ENCODE results near the gene RALGPS1. TPM values are rescaled to one million over a fixed set of nuclear protein-coding genes. Genes with fewer than 3 reads are reported as not detected.

RALGPS1 gene
- total RNA-seq, 2 experiments from 2014 or later, result 4.8 to 5.1 TPM

DNA sequence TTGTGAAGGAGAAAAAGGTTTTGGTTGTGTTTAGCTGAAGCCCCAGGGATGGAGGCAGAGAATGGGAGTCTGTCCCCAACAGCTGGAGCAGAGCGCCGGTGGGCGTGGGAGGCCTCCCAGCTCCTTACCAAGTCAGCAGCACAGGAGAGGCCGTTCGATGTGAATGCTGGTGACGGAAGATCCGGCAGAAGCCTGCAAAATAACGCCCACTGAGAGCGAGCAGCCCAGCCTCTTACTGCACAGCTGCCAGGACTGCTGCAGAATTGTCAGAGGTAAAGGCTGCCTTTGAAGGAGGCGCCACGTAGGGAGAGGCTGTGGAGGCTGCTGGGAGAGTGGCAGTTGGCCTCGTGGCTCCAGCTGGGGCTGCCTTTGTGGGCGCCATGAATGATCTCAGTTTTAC is 181.6 kb downstream of the RALGPS1 start:
- DNase-seq (no peak), ATAC-seq (ENCODE audit: low read depth) (no peak)
- no peaks in the 10 kb centered on the region for H3K4me1 Mint-ChIP-seq
- no peak overlapping the region for H3K4me3 Mint-ChIP-seq
- no peaks in the 10 kb centered on the region for H3K9me3 Mint-ChIP-seq
- no peak overlapping the region for H3K27ac Mint-ChIP-seq
- H3K36me3 Mint-ChIP-seq, result no peaks in the 10 kb centered on the region
- POLR2A ChIA-PET, result no interaction called here
- H3K27me3 Mint-ChIP-seq, result peaks cover 10% of the 10 kb centered on the region

DNA sequence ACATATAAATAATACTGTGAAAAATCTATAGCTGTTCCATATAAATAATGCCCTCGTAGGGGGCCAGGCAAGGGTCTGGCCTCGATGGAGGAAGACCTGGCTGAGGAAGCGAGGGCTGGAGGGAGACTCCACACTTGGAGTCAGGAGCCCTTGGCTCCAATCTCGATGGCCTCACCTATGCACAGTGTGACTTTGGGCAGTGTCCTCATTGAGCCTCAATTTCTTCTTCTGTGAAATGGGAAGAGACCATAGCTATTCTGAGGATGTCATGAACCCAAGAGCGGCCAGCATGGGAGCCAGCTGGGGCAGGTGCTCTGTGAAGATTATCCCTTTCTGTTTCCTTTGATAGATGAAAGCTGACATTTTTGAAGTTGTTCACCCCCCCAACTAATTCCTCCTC is 183.1 kb downstream of the RALGPS1 start:
- H3K9me3 Mint-ChIP-seq, result no peaks in the 10 kb centered on the region

DNA sequence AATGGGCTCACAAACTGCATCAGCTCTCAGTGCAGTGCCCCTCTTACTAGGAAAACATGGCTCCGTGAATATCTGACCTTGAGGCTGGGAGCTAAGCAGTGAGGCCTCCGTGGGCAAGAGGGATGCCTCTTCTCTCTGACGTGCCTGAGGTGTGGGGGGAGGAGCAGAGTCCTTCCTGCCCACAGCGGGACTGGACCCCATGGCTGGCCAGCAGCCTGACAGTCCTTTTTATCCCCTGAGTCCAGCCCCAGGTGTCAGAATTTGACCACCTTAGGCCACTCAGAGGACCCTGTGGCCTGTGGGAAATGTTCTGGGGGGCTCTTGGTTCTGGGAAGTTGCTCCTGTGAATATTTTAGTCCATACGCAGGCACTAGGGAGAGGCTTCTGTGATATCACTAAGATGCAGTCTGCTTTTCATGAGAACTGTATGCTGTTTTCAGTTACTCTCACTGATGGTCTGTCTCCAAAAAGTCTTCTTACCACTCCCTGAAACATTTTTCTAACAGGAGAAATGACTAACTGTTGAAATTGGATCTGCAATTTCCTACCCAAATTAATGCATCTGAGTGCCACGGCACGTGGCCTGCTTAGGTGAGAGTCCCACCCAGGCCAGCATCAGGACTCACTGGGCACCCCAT is 184.5 kb downstream of the RALGPS1 start:
- POLR2A ChIA-PET, result no interaction called here
- ATAC-seq (ENCODE audit: low read depth), result no peak
- no peak for DNase-seq
- Mint-ChIP-seq H3K36me3 (no peaks in the 10 kb centered on the region), H3K27me3 (peaks cover 10% of the 10 kb centered on the region), H3K27ac (no peak overlapping the region), H3K4me3 (no peak overlapping the region), H3K4me1 (no peaks in the 10 kb centered on the region), H3K9me3 (no peaks in the 10 kb centered on the region)

More for the DNA sequence above, 183.1 kb downstream of the RALGPS1 start:
- no peaks in the 10 kb centered on the region for H3K36me3 Mint-ChIP-seq
- no peaks in the 10 kb centered on the region for H3K4me1 Mint-ChIP-seq
- no peak for ATAC-seq (ENCODE audit: low read depth)
- no peak for DNase-seq
- POLR2A ChIA-PET, result no interaction called here
- H3K4me3 Mint-ChIP-seq, result no peak overlapping the region
- H3K27me3 Mint-ChIP-seq, result peaks cover 10% of the 10 kb centered on the region
- no peak overlapping the region for H3K27ac Mint-ChIP-seq

DNA sequence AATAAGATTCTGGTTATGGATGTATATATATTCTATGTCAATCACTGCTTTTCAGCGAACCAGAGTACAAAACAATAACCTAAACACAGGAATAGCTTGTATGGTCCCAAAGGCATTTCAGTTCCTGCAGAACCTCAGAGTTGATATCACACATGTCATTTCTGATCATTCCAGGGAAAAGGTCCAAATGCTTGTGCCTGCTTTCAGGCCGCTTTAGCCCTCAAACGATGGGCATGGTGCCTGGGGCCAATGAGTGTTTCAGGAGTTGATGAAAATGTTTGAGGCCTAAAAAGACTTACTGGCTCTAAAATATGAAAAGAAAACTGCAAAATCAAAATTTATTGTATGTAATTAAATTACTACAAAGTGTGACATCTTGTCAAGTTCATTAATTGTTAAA is 185.1 kb downstream of the RALGPS1 start:
- Mint-ChIP-seq H3K4me3 (no peak overlapping the region), H3K27ac (no peak overlapping the region), H3K36me3 (no peaks in the 10 kb centered on the region), H3K4me1 (no peaks in the 10 kb centered on the region), H3K27me3 (peaks cover 10% of the 10 kb centered on the region), H3K9me3 (no peaks in the 10 kb centered on the region)
- DNase-seq, result no peak
- POLR2A ChIA-PET, result no interaction called here
- ATAC-seq (ENCODE audit: low read depth), result no peak

DNA sequence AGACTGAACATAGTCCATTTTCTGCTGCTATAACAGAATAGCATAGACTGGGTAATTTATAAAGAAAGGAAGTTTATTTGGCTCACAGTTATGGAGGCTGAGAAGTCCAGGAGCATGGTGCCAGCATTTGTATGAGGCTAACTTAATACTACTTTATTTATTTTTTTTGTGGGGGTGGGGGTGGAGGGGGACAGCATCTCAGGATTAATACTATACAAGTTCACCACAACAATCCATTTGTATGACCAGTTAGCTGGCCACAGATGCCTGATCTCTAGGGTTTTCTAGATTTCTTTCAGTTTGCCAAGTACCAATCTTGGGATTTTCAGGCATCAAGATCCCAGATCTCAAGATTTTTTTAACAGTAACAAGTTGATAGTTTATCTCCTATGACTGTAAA is 187.6 kb downstream of the RALGPS1 start:
- Mint-ChIP-seq H3K27me3 (peaks cover 4% of the 10 kb centered on the region), H3K27ac (no peak overlapping the region), H3K36me3 (no peaks in the 10 kb centered on the region), H3K9me3 (no peaks in the 10 kb centered on the region), H3K4me1 (no peaks in the 10 kb centered on the region), H3K4me3 (no peak overlapping the region)
- no peak for DNase-seq
- ATAC-seq (ENCODE audit: low read depth), result no peak
- POLR2A ChIA-PET, result no interaction called here

DNA sequence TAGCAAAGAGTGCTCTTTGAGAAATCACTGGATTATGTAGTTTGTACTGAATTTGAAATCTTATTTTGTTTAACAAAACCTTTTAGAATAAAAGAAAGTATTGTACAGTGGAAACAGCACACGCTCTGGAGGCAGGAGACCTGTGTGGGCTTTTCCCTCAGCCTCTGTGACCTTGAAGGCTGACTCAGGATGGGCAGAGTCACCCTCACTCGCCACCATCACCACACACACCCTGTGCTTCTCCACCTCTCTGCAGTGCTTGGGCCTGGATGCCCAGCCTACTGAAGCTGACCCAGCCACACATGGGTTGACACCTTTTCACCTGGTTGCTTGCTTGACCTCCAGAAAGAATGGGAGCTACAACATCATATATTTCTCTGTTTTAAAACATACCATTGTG is 188.2 kb downstream of the RALGPS1 start:
- H3K4me1 Mint-ChIP-seq, result no peaks in the 10 kb centered on the region
- no peaks in the 10 kb centered on the region for H3K36me3 Mint-ChIP-seq
- H3K27me3 Mint-ChIP-seq, result peaks cover 2% of the 10 kb centered on the region
- POLR2A ChIA-PET, result no interaction called here
- H3K27ac Mint-ChIP-seq, result no peak overlapping the region
- no peak for ATAC-seq (ENCODE audit: low read depth)
- no peak overlapping the region for H3K4me3 Mint-ChIP-seq
- no peaks in the 10 kb centered on the region for H3K9me3 Mint-ChIP-seq
- no peak for DNase-seq

DNA sequence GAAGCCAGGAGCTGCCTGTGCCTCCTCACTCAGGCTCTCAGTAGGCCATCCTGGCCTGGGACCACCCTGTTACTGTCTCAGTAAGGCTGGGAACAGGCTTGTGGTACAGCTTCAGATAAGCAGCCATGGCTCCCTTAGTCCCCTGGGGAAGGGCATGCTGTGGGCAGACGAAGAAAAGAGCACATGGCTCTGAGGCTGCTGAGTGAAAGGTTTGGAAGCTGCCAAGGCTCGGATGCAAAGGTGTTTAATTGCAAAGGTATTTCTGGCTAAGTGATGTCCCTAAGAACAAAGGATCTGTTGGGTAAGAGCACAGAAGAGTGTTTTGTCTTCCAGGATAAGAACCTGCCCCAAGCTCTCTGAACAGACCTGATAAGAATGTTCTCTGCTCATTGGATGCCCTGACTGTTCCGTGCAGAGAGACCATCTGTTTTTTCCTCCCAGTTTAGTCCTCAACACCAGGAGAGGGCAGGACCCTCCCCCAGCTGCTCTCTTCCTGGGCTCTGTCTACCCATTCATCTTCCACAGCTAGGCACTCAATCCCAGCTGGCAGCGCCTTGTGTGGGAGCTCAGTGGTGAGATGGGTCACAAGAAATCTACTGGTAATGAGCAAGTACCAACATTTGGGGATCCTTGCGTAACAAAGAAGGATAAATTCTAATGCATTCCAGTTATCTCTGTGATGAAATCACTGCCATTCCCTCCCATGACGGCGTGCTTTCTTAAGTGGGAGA is 190.2 kb downstream of the RALGPS1 start:
- ATAC-seq (ENCODE audit: low read depth) (no peak), DNase-seq (no peak)
- Mint-ChIP-seq H3K4me1 (no peaks in the 10 kb centered on the region), H3K9me3 (no peaks in the 10 kb centered on the region), H3K4me3 (no peak overlapping the region), H3K27me3 (peaks cover 3% of the 10 kb centered on the region), H3K36me3 (no peaks in the 10 kb centered on the region), H3K27ac (no peak overlapping the region)
- POLR2A ChIA-PET, result no interaction called here

DNA sequence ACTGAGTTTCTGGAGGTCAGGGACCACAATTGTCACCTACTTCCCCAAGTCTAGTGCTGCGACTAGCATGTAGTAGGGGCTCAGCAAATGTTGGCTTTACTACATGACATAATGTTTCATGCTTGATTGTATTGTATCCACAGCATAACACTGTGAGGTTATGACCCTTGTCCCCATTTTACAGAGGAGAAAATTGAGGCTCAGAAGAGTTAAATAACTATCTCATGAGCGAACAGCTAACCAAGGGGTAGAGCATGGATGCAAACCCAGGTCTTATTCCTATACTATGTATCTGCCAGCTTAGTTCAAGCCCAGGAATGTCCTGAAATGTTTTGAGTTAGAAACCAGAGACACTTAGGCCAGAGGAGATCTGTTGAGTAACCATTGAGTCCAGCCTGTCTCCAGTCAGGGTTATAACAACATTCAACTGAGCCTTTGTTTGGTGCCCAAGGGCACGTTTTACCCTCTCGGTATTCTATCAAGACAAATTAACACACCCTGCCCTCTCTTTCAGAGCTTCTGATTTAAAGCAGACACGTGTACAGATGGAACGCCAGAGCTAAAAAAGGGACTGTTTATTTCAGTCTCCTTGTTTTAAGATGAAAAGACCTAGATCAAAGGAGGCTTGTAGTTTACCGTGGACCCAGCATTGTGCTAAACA is 191.4 kb downstream of the RALGPS1 start:
- Mint-ChIP-seq H3K4me3 (no peak overlapping the region), H3K36me3 (no peaks in the 10 kb centered on the region), H3K9me3 (no peaks in the 10 kb centered on the region), H3K4me1 (no peaks in the 10 kb centered on the region), H3K27ac (no peak overlapping the region), H3K27me3 (peaks cover 4% of the 10 kb centered on the region)
- DNase-seq, result no peak
- no peak for ATAC-seq (ENCODE audit: low read depth)
- POLR2A ChIA-PET, result no interaction called here

DNA sequence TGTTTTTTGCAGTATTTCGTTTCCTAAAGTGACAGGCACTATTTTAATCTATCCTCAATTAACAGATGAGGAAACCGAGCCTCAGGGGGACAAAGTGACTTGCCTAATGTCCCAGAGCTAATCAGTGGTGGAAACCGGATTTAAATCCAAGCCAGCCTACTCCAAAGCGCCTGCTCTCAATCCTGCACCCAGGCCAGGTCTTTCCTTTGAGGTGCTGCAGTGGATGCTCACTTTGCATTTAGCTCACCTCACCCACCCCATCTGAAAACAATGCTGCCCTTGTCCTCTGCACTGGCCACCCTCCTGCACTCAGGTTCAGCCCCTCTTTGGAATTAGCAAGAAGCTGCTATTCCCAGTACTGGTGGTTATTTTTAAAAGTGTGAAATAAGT is 191.9 kb downstream of the RALGPS1 start:
- ATAC-seq (ENCODE audit: low read depth) (no peak), DNase-seq (no peak)
- H3K4me3 Mint-ChIP-seq, result no peak overlapping the region
- H3K4me1 Mint-ChIP-seq, result no peaks in the 10 kb centered on the region
- peaks cover 4% of the 10 kb centered on the region for H3K27me3 Mint-ChIP-seq
- POLR2A ChIA-PET, result no interaction called here
- no peaks in the 10 kb centered on the region for H3K9me3 Mint-ChIP-seq
- H3K36me3 Mint-ChIP-seq, result no peaks in the 10 kb centered on the region
- H3K27ac Mint-ChIP-seq, result no peak overlapping the region

DNA sequence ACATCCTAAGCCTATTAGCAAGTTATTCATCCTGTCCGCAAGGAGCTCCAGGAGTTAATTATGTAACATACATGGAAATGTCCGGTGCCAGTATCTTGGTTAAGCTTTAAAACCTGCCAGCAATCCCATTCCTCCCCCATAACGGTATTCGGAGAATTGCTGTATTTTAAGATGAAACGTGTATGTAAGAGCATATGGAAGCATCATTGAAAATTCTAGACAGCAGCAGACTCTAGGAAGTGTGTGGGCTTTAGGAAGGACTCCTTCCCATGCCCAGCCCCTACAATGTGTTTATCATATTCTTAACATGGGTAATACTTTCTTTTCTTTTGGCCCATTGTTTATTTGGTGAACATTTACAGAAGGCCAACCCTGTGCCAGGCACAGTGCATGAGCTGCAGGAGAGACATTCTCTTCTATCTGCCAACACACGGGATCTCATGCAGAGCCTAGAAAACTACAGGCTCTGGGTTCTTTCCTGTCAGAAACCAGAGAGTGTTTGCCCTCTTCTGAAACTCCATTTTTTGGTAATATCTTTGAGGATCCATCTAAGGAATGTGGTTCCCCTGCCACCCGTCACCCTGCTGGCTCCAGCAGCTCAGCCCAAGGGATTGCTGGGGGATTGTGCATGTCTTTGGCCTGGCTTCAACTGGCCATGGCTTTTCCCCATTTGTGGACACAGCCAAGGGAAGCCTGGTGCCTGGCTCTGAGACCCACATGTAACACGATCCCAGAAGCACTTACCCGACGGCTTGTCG is 192.8 kb downstream of the RALGPS1 start:
- Mint-ChIP-seq H3K27ac (no peak overlapping the region), H3K4me3 (no peak overlapping the region), H3K9me3 (no peaks in the 10 kb centered on the region), H3K27me3 (peaks cover 4% of the 10 kb centered on the region), H3K36me3 (no peaks in the 10 kb centered on the region), H3K4me1 (no peaks in the 10 kb centered on the region)
- ATAC-seq (ENCODE audit: low read depth) (no peak), DNase-seq (no peak)
- POLR2A ChIA-PET, result no interaction called here

DNA sequence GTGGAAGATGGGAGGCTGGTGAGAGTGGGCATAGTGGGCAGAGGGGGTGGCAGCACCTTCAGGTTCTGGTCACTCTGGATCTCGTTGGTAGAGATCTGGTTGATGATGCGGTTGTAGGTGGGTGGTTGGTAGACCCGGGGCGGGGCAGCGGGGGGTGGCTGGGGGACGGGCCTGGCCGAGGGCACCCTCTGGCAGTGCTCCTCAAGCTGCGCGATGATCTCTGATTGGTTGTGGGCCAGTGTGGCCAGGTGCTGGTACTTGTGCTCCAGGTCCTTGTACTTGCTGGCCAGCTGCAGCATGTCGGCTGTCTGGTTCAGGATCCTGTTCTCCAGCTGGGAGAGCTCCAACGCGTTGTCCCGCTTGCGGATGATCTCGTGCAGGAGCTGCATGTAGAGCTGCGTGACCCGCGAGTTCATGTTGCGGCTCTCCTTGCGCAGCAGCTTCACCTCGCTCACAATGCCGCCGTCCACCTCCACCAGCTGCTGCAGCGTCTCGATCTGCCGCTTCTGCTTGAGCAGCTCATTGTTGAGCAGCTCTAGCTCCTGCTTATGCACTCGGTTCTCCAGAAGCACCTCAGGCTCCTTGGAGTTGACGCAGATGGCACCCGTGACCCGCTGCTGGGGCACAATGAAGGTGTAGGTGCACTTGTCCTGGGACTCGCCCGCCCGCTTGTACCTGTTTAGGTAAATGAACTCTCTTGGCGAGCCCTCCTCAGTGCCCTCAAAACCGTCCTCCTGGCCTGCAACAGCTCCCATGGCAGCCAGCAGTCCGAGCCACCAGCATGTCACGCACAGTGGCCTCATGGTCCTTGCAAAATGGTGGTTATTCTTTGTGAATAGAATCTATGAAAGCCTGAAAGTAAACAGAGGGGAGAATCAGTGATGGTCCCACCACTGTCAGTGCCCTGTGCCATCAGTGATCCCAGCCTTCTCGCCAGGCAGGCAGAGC is 193.6 kb downstream of the RALGPS1 start:
- ATAC-seq (ENCODE audit: low read depth), result no peak
- H3K36me3 Mint-ChIP-seq, result no peaks in the 10 kb centered on the region

DNA sequence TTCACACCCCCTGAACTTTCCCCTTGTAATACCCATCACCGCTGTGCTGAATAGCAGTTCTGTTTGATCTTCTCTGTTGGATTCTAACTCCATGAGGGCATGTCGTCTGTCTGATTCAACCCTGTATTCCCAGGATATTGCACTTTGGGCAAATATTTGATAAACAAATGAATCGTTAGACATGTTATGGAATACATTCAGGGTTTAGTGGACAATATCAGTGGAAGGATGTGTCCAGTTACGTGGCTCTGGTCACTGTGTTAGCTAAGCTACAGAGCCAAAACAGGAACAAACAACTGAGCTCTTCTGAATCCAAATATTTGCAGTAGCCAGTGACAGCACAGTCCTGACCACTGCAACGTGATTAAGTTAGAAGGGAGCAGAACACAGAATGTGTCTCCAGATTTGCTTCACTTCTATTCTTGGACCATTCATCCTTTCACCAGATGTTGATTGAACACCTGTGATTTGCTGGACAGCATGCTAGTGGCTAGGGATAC is 194.7 kb downstream of the RALGPS1 start:
- H3K27ac Mint-ChIP-seq, result no peak overlapping the region
- no peaks in the 10 kb centered on the region for H3K36me3 Mint-ChIP-seq
- POLR2A ChIA-PET, result no interaction called here
- H3K4me3 Mint-ChIP-seq, result no peak overlapping the region
- ATAC-seq (ENCODE audit: low read depth), result no peak
- no peak for DNase-seq
- peaks cover 4% of the 10 kb centered on the region for H3K27me3 Mint-ChIP-seq
- H3K4me1 Mint-ChIP-seq, result no peaks in the 10 kb centered on the region
- no peaks in the 10 kb centered on the region for H3K9me3 Mint-ChIP-seq

More for the DNA sequence above, 193.6 kb downstream of the RALGPS1 start:
- peaks cover 4% of the 10 kb centered on the region for H3K27me3 Mint-ChIP-seq
- H3K4me3 Mint-ChIP-seq, result no peak overlapping the region
- H3K9me3 Mint-ChIP-seq, result no peaks in the 10 kb centered on the region
- no peaks in the 10 kb centered on the region for H3K4me1 Mint-ChIP-seq
- no peak overlapping the region for H3K27ac Mint-ChIP-seq
- no peak for DNase-seq
- POLR2A ChIA-PET, result no interaction called here

DNA sequence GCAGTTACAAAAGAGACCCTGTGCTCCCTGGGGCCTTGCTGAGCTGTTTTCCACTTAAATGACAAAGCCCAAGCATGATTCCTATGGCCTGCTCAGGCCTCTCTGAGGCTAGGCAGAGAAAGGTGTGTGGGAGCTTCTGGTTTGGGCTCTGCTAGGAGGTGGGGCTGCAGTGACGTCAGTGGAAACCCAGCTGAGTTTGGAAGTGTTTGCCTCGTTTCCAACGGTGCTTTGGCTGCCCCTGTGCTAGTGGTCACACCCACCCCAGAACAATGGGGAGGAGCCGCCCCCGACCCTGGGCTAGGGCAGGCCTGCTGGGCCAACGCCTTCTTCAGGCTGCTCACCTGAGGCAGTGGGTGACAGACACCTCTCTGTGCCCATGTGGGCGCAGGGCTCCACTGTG is 197.5 kb downstream of the RALGPS1 start:
- Mint-ChIP-seq H3K4me1 (peaks cover 17% of the 10 kb centered on the region), H3K4me3 (no peak overlapping the region), H3K27me3 (peaks cover 4% of the 10 kb centered on the region), H3K27ac (no peak overlapping the region), H3K36me3 (peaks cover 1% of the 10 kb centered on the region), H3K9me3 (no peaks in the 10 kb centered on the region)
- ATAC-seq (ENCODE audit: low read depth) (no peak), DNase-seq (no peak)
- POLR2A ChIA-PET, result no interaction called here

All from activated naive CD8-positive, alpha-beta T cell treated with anti-CD3 and anti-CD28 coated beads, Interleukin-2, amount 10 ng/mL, durations not matched to agents 7 days and 5 days (primary cell).